ENCODE results near the gene PRTFDC1.

- TF ChIP-seq CTCF (IDR thresholded peaks at IDR 0.05) (no peak), POLR2A (IDR thresholded peaks at IDR 0.05) (no peak), POLR2AphosphoS5 (IDR thresholded peaks at IDR 0.05; ENCODE audit: insufficient read depth in 1 of 2, low read depth in 1 of 2) (no peak)
Measured at GRCh38 chr10:24929904-24930303, 22.5 kb downstream of the PRTFDC1 start.
